SK-N-SH (cell line): ENCODE data around the gene DGCR8. TPM values are rescaled to one million over a fixed set of nuclear protein-coding genes. Genes with fewer than 3 reads are reported as not detected.

ENCODE experiments used
- CTCF ChIA-PET: fragments of 300-600, 350-600 bp; formaldehyde crosslinking; extraction: SDS; loops from one replicate; lab custom pipeline; 2021; lab: Yijun Ruan, JAX
- POLR2A ChIA-PET: fragments of 350-600 bp; sonication (Branson Sonifier 250); formaldehyde crosslinking; extraction: SDS; loops from one replicate; lab custom pipeline; 2020; ENCODE audit warnings: antibody characterized with exemption, inconsistent platforms; lab: Yijun Ruan, JAX
- DNase-seq: peaks from one replicate; pipeline ENCODE4 v3.0.0; 2012
- H2AFZ ChIP-seq: fragments of 200-600 bp; sonication (generic); 2 replicates; pipeline ENCODE4 v1.8.1; 2016; ENCODE audit warnings: antibody characterized with exemption, mild to moderate bottlenecking, low read depth
- H3F3A ChIP-seq: fragments of 200-600 bp; sonication (generic); replicated peaks from 2 replicates; pipeline ENCODE3; 2016; ENCODE audit warnings: antibody characterized with exemption, mild to moderate bottlenecking; ENCODE audit not compliant: insufficient read depth
- H3K27ac ChIP-seq, 2 experiments: fragments of 200-500 bp in 1 of 2; fragments of 200-600 bp in 1 of 2; sonication (Bioruptor generic) in 1 of 2; sonication (generic), shearing (Covaris generic) in 1 of 2; 2 replicates each; pipeline versions ENCODE4 v1.5.1 to v1.6.1; 2014 to 2016; ENCODE audit warnings: low read depth in 2 of 2, inconsistent platforms in 1 of 2, low read length in 1 of 2, mild to moderate bottlenecking in 1 of 2, mixed read lengths in 1 of 2
- H3K27me3 ChIP-seq: fragments of 200-600 bp; sonication (generic), shearing (Covaris generic); 2 replicates; pipeline ENCODE4 v1.6.1; 2016; ENCODE audit warnings: mixed run types; ENCODE audit not compliant: insufficient read depth
- H3K36me3 ChIP-seq, 2 experiments: fragments of 200-500 bp in 1 of 2; fragments of 200-600 bp in 1 of 2; sonication (Bioruptor generic) in 1 of 2; sonication (generic) in 1 of 2; replicated peaks in 1 of 2; 2 replicates each; pipeline versions ENCODE3 to v1.5.1; 2014 to 2016; ENCODE audit warnings: low read length in 1 of 2, mild to moderate bottlenecking in 1 of 2; ENCODE audit not compliant: insufficient read depth in 2 of 2, control insufficient read depth in 1 of 2
- H3K4me1 ChIP-seq, 2 experiments: fragments of 200-500 bp in 1 of 2; fragments of 200-600 bp in 1 of 2; sonication (Bioruptor generic) in 1 of 2; sonication (generic), shearing (Covaris generic) in 1 of 2; 2 replicates each; pipeline versions ENCODE4 v1.5.1 to v1.6.1; 2014 to 2016; ENCODE audit warnings: low read depth in 1 of 2, low read length in 1 of 2, mixed run types in 1 of 2; ENCODE audit not compliant: insufficient read depth in 2 of 2, control insufficient read depth in 1 of 2
- H3K4me2 ChIP-seq: fragments of 200-600 bp; sonication (generic), shearing (Covaris generic); 2 replicates; pipeline ENCODE4 v1.6.1; 2017; ENCODE audit warnings: mixed run types
- H3K4me3 ChIP-seq, 2 experiments: fragments of 200-500 bp in 1 of 2; fragments of 200-600 bp in 1 of 2; sonication (Bioruptor generic) in 1 of 2; sonication (generic), shearing (Covaris generic) in 1 of 2; 2 replicates each; pipeline versions ENCODE4 v1.5.1 to v1.8.1; 2014 to 2016; ENCODE audit warnings: low read depth in 2 of 2, inconsistent platforms in 1 of 2, low read length in 1 of 2, mild to moderate bottlenecking in 1 of 2, mixed read lengths in 1 of 2, moderate library complexity in 1 of 2
- H3K79me2 ChIP-seq: fragments of 200-600 bp; sonication (generic); 2 replicates; pipeline ENCODE4 v1.8.1; 2017; ENCODE audit warnings: mild to moderate bottlenecking; ENCODE audit not compliant: insufficient read depth
- H3K9ac ChIP-seq: fragments of 200-600 bp; sonication (generic); 2 replicates; pipeline ENCODE4 v1.6.1; 2017; ENCODE audit warnings: mixed run types
- H3K9me2 ChIP-seq: fragments of 200-600 bp; sonication (generic); 2 replicates; pipeline ENCODE4 v1.6.1; 2017; ENCODE audit warnings: mixed run types
- H3K9me3 ChIP-seq: fragments of 200-600 bp; sonication (generic); 2 replicates; pipeline ENCODE4 v1.6.1; 2017; ENCODE audit warnings: mixed run types, mild to moderate bottlenecking, moderate library complexity
- H4K20me1 ChIP-seq: fragments of 200-600 bp; sonication (generic); 2 replicates; pipeline ENCODE4 v1.6.1; 2017; ENCODE audit warnings: mild to moderate bottlenecking, mixed run types; ENCODE audit not compliant: insufficient read depth
- EP300 ChIP-seq, 2 experiments: IDR thresholded peaks; 2 replicates each; pipeline versions ENCODE4 v1.4.0 to v1.6.1; 2012; ENCODE audit warnings: borderline replicate concordance in 1 of 2, low read depth in 1 of 2, low read length in 1 of 2
- FOSL2 ChIP-seq: IDR thresholded peaks from 2 replicates; pipeline ENCODE4 v1.4.0; 2012; ENCODE audit warnings: low read depth, mild to moderate bottlenecking, moderate library complexity, borderline replicate concordance
- GATA2 ChIP-seq: sonication (generic); formaldehyde crosslinking; IDR thresholded peaks from 2 replicates; pipeline ENCODE4 v1.5.0; 2020; ENCODE audit warnings: mild to moderate bottlenecking, missing genetic modification reagents
- NFIC ChIP-seq: IDR thresholded peaks from 2 replicates; pipeline ENCODE4 v1.4.0; 2012; ENCODE audit warnings: borderline replicate concordance
- PBX3 ChIP-seq: IDR thresholded peaks from 2 replicates; pipeline ENCODE4; 2012
- POLR2AphosphoS5 ChIP-seq: IDR thresholded peaks from 2 replicates; pipeline ENCODE4 v1.6.1; 2012; ENCODE audit warnings: low read depth, low read length
- RFX5 ChIP-seq: IDR thresholded peaks from 2 replicates; pipeline ENCODE4 v1.6.1; 2012; ENCODE audit warnings: mild to moderate bottlenecking, improper control_type of control experiment, low read length
- SIN3A ChIP-seq: IDR thresholded peaks from 2 replicates; pipeline ENCODE4 v1.6.1; 2012; ENCODE audit warnings: low read depth, mild to moderate bottlenecking, low read length, moderate library complexity, borderline replicate concordance
- TAF1 ChIP-seq: IDR thresholded peaks from 2 replicates; pipeline ENCODE4 v1.6.1; 2012; ENCODE audit warnings: low read depth, mild to moderate bottlenecking, low read length, moderate library complexity, borderline replicate concordance
- USF2 ChIP-seq: fragments of 150-350 bp; IDR thresholded peaks from 2 replicates; pipeline ENCODE4 v1.6.1; 2017; ENCODE audit warnings: antibody characterized with exemption, low read length, low read depth, borderline replicate concordance
- YY1 ChIP-seq: IDR thresholded peaks from 2 replicates; pipeline ENCODE4 v1.4.0; 2012; ENCODE audit warnings: low read depth, mild to moderate bottlenecking
- WGBS: methylation state at CpG from one replicate; pipeline ENCODE4 v1.1.6; 2017; ENCODE audit warnings: low lambda C conversion rate; 5-methylcytosine and 5-hydroxymethylcytosine counted together
- polyA plus RNA-seq, 3 experiments: library from polyadenylated mRNA; depleted of rRNA; stranded (reverse); fragments of >200 nt; gene quantifications; 2 replicates each; pipeline ENCODE4 v1.2.3, GENCODE V29; 2012
- TF ChIP-seq, protein P1 (sequence below): IDR thresholded peaks from 2 replicates; pipeline ENCODE4 v1.4.0; 2012; ENCODE audit warnings: low read depth, borderline replicate concordance

The DGCR8 gene
- polyA plus RNA-seq, 1 of the 3 experiments (the other 2 are of a cell fraction): 26.5 TPM

DNA sequence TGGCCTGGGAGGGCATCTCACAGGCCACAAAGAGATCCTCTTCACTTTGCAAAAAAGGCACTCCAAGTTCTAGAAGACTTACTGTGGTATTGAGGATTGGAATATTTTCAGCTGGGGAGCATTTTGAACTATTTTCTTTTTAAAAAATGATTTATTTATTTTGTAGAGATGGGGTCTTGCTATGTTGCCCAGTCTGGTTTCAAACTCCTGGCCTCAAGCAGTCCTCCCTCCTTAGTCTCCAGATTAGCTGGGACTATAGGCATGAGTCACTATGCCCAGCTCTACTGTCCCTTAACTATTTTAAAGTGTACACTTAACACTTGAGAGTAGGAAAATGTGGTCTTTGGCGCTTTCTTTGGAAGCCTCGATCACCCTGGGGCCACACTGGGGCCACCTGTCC, 24.9 kb upstream of the DGCR8 start:
- no peaks in the 10 kb centered on the region for H3K79me2 ChIP-seq
- no peaks in the 10 kb centered on the region for H3K27me3 ChIP-seq
- H3K4me2 ChIP-seq: no peak overlapping the region
- H3K9me2 ChIP-seq: no peaks in the 10 kb centered on the region
- H3F3A ChIP-seq: peaks cover 2% of the 10 kb centered on the region
- H3K4me3 ChIP-seq: no peak overlapping the region
- no peak for TF ChIP-seq PBX3
- no peak for TF ChIP-seq POLR2AphosphoS5
- no peak for TF ChIP-seq FOSL2
- no peaks in the 10 kb centered on the region for H3K4me1 ChIP-seq
- DNase-seq: no peak
- no peak overlapping the region for H3K9ac ChIP-seq
- no peaks in the 10 kb centered on the region for H4K20me1 ChIP-seq
- H3K36me3 ChIP-seq: peaks cover 2 to 4% of the 10 kb centered on the region in 2 experiments
- H3K27ac ChIP-seq: no peak overlapping the region
- ChIA-PET POLR2A (no interaction called here), CTCF (no interaction called here)
- no peak overlapping the region for H2AFZ ChIP-seq
- H3K9me3 ChIP-seq: no peaks in the 10 kb centered on the region
- WGBS: 88% methylated on average over 2 of the region's 2 CpGs

DNA sequence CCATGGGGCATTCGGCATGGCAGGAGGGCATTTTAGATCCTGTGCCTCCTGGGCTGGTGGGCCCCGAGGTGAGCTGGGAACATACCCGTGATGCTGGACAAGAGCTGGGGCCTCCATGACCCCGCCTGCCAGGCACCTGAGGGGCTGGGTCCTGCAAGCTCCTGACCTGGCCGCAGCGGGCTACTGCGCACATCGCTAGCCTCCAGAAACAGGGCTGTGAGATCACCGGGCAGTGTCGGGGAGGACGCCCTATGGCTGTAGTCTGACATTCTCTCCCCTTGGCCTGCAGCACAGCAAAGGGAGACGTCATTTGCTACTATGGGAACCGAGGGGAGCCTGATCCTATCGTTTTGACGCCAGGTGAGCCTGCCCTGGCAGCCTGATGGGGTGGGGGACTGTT, 24.4 kb upstream of the DGCR8 start:
- ChIA-PET CTCF (no interaction called here), POLR2A (no interaction called here)
- H3K4me2 ChIP-seq: no peak overlapping the region
- H3K27me3 ChIP-seq: no peaks in the 10 kb centered on the region
- H3K9ac ChIP-seq: no peak overlapping the region
- 87% methylated on average over 11 of the region's 15 CpGs for WGBS
- H4K20me1 ChIP-seq: no peaks in the 10 kb centered on the region
- no peak overlapping the region for H3K4me3 ChIP-seq
- no peaks in the 10 kb centered on the region for H3K4me1 ChIP-seq
- H3K79me2 ChIP-seq: no peaks in the 10 kb centered on the region
- DNase-seq: no peak
- no peak overlapping the region for H3K27ac ChIP-seq
- no peak for TF ChIP-seq RFX5
- TF ChIP-seq, protein P1, sequence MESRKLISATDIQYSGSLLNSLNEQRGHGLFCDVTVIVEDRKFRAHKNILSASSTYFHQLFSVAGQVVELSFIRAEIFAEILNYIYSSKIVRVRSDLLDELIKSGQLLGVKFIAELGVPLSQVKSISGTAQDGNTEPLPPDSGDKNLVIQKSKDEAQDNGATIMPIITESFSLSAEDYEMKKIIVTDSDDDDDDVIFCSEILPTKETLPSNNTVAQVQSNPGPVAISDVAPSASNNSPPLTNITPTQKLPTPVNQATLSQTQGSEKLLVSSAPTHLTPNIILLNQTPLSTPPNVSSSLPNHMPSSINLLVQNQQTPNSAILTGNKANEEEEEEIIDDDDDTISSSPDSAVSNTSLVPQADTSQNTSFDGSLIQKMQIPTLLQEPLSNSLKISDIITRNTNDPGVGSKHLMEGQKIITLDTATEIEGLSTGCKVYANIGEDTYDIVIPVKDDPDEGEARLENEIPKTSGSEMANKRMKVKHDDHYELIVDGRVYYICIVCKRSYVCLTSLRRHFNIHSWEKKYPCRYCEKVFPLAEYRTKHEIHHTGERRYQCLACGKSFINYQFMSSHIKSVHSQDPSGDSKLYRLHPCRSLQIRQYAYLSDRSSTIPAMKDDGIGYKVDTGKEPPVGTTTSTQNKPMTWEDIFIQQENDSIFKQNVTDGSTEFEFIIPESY: no peak
- no peak for TF ChIP-seq SIN3A
- TF ChIP-seq NFIC: no peak
- no peak for TF ChIP-seq GATA2
- no peak for TF ChIP-seq USF2
- TF ChIP-seq POLR2AphosphoS5: no peak
- TF ChIP-seq YY1: no peak
- no peak for TF ChIP-seq EP300 (IDR thresholded peaks at IDR 0.05; ENCODE audit: borderline replicate concordance in 1 of 2, low read depth in 1 of 2, low read length in 1 of 2)
- TF ChIP-seq TAF1: no peak
- H3F3A ChIP-seq: peaks cover 2% of the 10 kb centered on the region
- peaks cover under 1 to 4% of the 10 kb centered on the region in 2 experiments for H3K36me3 ChIP-seq
- no peaks in the 10 kb centered on the region for H3K9me2 ChIP-seq
- no peak overlapping the region for H2AFZ ChIP-seq
- no peaks in the 10 kb centered on the region for H3K9me3 ChIP-seq
